Measurements from ENCODE around the gene TRPM3.

The TRPM3 gene

DNA sequence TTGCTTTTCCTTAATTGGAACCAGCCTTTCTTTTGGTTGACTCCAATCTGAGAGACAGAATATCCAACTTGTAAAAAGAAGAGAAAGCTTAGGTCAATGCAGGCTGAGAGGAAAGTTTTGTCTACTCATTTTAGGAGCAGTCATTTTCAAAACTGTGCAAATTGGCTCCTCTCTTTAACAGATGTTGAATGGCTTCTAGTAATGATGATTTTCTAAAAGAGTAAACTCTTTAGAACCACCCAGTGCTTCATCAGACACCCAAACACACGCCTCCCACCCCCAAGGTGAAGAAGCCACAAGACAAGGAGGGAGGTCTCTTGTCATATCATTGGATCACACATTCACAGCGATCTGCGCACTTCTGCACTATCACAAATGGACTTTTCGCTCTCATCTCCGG lies 590.7 kb downstream of the TRPM3 start:
- H3K4me3 ChIP-seq (ENCODE audit: low read depth, low read length) = no peak overlapping the region
- DNase-seq (ENCODE audit: low read depth) = no peak

DNA sequence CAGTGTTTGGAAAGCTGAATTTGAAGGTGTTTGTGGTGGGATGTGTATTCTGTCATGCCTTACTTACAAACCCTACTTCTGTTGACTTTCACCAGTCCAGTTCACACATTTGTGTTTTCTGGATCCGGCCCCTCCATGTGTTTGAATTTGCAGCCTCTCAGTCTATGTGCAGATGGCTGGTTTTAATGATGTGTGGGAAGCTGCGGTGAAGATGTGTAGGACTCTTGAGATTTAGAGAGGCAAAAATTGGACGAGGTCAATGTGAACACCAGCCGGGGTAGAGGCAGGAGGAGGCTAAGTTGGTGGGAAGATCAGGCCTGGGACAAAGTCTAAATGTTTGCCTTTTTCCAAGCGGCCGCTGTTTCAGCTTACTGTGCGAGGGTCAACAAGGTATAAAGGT lies 591.6 kb downstream of the TRPM3 start:
- no peak overlapping the region for H3K4me3 ChIP-seq (ENCODE audit: low read depth, low read length)
- DNase-seq (ENCODE audit: low read depth) = no peak

DNA sequence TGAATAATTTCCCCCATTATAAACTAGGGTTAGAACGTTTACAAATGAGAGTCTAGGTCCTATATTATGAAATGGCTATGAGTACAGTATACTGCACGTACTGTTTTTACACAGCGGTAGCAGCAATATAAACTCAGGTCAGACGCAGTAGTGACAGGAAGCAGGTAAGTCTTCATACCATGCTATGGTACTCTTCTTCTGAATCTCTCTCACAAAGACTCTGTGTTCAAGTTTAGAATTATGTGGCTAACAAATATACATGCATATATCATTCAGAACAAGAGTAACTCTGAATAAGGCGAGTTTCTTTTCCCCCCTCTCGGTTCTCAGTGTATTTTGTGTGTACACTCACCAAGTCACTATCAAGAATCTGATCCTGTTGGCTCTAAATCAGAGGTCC lies 592.0 kb downstream of the TRPM3 start:
- no peak overlapping the region for H3K4me3 ChIP-seq (ENCODE audit: low read depth, low read length)
- DNase-seq (ENCODE audit: low read depth) = no peak

- no peak for DNase-seq (ENCODE audit: low read depth)
- H3K4me3 ChIP-seq (ENCODE audit: low read depth, low read length) = no peak overlapping the region
Measured at GRCh38 chr9:70526902-70527301, 594.5 kb downstream of the TRPM3 start.

DNA sequence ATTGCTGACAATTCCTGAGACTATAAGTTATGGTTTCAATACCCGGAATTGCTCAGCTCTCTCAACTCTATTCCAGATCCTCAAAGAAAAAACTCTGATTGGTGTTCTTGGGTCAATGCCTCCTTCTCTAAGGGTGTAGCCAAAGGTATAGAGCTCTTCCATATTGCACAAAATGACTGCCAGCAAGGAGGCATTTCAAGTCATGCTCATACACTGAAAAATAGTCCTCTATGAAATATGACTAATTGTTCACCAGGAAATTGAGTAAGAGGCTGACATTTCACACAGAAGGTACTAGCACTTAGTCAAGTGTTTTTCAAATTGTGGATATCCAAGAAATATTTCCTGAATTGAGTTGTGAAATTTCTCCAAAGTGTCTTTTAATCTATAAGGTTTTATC lies 595.9 kb downstream of the TRPM3 start:
- H3K4me3 ChIP-seq (ENCODE audit: low read depth, low read length) = no peak overlapping the region
- DNase-seq (ENCODE audit: low read depth) = no peak

DNA sequence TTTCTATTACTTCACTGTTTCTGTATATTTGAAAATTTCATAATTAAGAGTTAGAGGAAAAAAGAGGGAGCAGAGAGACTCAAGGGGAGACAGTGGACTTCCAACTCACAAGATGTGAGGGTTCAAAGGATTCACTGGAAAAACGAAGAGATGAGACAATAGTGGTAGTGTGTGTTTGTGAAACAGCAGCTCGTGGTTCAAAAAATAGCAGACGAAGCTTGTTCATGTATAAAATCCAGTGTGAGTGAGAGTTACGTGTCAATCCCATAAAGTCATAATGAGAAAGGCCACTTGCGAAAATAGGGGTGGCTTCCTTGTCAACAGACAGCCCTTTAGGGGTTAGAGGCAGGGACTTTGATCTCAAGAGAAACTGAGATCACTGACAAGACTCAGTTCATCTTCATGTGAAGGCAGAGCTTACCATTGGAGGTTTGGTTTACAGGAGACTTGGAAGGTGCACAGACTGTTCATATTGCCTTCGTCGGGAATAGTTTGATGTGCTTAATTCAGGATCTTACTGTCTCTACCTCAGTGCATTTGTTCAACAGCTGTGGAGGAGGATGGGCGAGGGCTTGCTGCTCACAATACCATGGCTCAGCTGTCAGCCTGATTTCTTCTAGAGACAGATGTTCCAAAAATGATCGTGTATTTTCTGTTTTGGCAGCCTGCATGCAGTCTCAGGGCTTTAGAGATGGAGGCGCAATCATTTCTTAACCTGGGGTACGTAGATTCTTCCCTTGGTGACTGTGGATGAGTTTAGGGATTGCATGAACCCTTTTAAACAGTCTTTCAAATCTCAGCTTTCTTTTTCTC lies 601.3 kb downstream of the TRPM3 start:
- DNase-seq (ENCODE audit: low read depth) = no peak
- no peak overlapping the region for H3K4me3 ChIP-seq (ENCODE audit: low read depth, low read length)

GRCh38 chr9:70517926-70518610 lies 603.4 kb downstream of the TRPM3 start:
- H3K4me3 ChIP-seq (ENCODE audit: low read depth, low read length) = no peak overlapping the region
- DNase-seq (ENCODE audit: low read depth) = no peak

DNA sequence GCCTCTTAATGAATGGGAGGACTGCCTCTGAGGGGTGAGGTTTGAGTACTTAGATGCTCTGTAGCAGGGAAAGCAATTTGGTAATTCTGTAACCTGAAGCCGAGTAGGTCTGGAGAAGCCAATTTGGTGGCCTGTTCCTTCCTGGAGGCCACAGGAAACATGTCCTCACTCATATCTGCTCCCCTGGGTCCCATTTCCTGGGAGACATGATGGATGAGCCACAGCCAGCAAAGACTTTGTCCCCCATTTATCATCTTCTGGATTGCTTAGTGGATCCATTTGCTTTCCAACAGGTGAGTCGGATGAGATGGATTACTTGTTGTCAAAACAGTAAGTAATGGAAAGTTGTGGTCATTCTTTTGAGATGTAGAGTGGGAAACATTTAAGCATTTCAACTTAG lies 607.1 kb downstream of the TRPM3 start:
- no peak for DNase-seq (ENCODE audit: low read depth)
- H3K4me3 ChIP-seq (ENCODE audit: low read depth, low read length) = no peak overlapping the region

DNA sequence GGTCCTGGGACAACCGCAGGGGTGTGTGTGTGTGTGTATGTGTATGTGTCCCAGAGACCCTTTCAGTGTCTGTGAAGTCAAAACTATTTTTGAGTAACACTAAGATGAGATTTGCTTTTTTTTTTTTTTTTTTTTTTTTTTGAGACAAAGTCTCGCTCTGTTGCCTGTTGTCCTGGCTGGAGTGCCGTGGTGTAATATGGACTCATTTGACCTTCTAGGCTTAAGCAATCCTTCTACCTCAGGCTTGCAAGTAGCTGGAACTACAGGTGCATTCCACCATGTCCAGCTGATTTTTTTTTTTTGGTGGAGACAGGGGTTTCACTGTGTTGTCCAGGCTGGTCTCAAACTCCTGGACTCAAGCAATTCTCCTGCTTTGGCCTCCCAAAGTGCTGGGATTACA lies 609.6 kb downstream of the TRPM3 start:
- no peak overlapping the region for H3K4me3 ChIP-seq (ENCODE audit: low read depth, low read length)
- DNase-seq (ENCODE audit: low read depth) = no peak

GRCh38 chr9:70510157-70510770 lies 611.2 kb downstream of the TRPM3 start:
- DNase-seq (ENCODE audit: low read depth) = no peak
- H3K4me3 ChIP-seq (ENCODE audit: low read depth, low read length) = no peak overlapping the region

DNA sequence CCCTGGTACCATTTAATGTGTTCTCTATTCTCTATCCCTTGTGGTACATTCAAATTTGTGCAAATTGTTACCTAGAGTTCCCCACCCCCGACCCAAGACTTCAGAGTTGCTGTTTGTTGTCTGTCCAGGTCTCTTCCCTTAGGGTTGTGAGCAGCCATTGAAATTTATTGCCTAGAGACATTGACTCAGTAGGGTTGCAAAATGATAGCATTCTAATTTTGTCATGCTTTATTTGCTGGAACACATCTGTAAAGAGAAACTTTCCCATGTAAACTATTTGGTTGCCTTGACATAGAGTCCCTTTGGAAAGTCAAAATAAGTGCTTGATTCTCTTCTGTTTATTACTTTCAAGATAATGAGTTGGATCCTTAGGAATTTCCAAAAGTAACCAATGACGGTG lies 615.3 kb downstream of the TRPM3 start:
- DNase-seq (ENCODE audit: low read depth) = no peak
- no peak overlapping the region for H3K4me3 ChIP-seq (ENCODE audit: low read depth, low read length)

DNA sequence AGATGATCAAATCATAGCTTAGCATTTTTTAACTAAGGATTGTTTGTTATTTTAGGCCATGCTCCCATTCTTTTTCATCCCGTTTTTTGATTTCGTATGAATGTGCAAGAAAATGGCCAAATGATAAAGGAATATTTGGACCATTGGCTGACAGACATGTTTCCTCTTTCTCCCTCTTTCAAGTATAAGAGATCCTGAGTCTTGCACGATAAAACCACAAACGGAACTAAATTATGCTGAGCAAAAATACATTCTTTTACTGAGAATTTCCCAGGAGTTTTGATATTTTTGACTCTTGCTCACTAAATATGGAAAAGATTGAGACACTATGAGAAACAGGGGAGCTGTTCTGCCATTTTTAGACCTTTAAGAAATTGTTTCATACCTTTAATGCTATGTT lies 616.6 kb downstream of the TRPM3 start:
- H3K4me3 ChIP-seq (ENCODE audit: low read depth, low read length) = no peak overlapping the region
- DNase-seq (ENCODE audit: low read depth) = no peak

- DNase-seq (ENCODE audit: low read depth) = no peak
- no peak overlapping the region for H3K4me3 ChIP-seq (ENCODE audit: low read depth, low read length)
Measured at GRCh38 chr9:70502690-70503089, 618.7 kb downstream of the TRPM3 start.

DNA sequence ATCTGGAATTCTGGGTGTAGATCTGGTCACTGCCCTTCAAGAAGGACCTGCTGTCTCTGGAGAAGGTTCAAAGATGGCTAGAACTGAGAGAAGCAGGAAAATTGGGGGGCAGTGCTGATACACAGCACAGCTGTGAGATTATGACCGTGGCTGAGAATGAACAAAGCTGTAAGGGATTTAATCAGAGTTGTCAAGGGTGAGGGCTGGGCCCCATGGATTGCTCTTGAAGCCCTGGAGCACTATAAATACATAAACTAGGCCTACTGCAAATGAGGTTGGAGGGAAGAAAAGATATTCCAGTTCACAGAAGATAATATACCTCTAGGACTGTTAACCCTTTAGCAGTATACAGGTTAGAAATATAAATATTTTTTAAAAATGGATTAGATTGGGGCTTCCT lies 620.6 kb downstream of the TRPM3 start:
- no peak overlapping the region for H3K4me3 ChIP-seq (ENCODE audit: low read depth, low read length)
- no peak for DNase-seq (ENCODE audit: low read depth)

DNA sequence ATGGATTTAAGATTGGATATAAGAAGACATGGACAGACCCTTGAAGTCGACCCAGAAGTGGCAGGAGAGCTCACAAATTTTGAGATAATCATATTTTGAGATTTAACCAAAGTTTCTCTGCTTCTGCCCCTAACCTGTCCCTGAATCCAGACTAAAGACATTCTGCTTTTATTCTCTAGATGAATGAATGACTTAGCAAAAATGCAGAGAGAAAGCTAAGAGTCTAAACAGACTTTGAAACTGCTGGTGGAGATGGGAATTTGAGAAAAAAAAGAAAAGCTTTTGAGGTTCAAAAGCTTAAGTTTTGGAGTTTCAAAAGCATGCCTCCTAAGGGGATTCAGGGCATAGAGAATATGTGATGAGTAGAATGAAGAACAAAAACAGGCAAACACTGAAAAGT lies 621.8 kb downstream of the TRPM3 start:
- H3K4me3 ChIP-seq (ENCODE audit: low read depth, low read length) = no peak overlapping the region
- no peak for DNase-seq (ENCODE audit: low read depth)

DNA sequence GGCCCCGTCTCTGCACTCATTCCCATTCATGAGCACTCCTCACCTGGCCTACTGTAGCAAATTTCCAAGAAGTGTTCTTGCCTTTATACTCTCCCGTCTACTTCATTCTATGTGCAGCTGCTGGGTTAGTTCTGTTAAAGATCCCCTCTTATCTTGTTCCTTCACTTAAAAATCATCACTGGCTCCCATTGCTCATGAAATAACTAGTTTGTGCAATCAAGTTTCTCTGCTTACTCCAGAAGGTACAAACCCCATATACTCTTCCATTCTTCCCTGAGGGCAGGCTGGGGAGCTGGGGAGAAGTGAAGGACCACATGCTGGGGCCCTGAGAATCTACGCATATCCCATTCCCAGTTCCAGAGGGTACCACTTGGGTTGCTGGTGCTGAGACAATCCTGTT lies 622.6 kb downstream of the TRPM3 start:
- no peak for DNase-seq (ENCODE audit: low read depth)
- H3K4me3 ChIP-seq (ENCODE audit: low read depth, low read length) = no peak overlapping the region

DNA sequence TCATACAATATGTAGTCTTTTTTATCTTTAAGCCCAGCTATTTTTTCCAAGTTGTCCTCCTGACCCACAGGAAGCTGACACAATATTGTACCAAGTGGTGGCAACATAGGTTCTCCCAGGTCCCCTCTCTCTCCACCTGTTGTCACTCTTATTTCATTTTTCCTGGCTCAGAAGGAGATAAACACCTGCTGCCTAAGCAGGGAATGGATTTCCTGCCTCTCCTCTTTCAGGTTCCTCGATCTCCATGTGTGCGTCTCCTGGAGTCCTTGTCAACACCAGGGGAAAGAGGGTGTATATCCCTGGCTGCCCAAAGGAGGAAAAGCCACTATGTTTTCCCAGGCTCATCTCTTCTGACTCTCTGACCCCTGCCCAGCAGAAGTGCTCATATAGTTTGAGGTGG lies 625.2 kb downstream of the TRPM3 start:
- no peak overlapping the region for H3K4me3 ChIP-seq (ENCODE audit: low read depth, low read length)
- no peak for DNase-seq (ENCODE audit: low read depth)

DNA sequence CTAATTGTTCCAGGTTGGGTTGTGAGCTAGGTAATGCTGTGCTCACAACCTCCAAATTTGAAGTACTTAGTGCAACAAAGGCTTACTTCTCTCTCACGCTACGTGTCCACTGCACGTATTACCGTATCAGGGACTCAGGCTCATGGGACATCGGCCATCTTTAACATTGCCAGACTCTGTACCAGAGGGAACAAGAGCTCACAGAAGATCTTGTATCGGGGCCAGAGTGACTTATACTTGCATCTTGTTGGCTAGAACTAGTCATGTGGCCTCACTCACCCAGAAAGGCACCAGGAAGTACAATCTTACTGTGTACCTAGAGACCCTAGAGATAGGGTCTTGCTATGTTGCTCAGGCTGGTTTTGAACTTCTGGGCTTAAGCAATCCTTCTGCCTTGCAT lies 625.9 kb downstream of the TRPM3 start:
- no peak for DNase-seq (ENCODE audit: low read depth)
- no peak overlapping the region for H3K4me3 ChIP-seq (ENCODE audit: low read depth, low read length)

DNA sequence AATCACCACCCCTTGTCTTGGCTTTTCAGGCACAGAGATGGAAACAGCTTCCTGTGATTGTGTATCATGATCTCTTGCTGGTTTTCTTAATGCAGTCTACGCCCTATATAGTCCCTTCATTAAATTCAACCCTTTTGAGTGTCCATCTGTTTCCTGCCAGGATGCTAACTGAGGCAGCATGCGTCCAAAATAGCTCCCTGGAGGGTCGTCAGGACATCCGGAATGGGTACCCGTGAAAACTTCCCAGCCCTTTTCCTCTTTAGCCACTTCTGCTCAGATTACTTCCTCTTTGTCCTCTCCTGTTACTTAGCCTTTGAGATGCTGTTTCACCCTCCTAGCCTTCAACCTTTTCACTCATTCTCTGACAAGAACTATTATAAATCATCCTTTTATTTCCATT lies 627.2 kb downstream of the TRPM3 start:
- DNase-seq (ENCODE audit: low read depth) = no peak
- H3K4me3 ChIP-seq (ENCODE audit: low read depth, low read length) = no peak overlapping the region

DNA sequence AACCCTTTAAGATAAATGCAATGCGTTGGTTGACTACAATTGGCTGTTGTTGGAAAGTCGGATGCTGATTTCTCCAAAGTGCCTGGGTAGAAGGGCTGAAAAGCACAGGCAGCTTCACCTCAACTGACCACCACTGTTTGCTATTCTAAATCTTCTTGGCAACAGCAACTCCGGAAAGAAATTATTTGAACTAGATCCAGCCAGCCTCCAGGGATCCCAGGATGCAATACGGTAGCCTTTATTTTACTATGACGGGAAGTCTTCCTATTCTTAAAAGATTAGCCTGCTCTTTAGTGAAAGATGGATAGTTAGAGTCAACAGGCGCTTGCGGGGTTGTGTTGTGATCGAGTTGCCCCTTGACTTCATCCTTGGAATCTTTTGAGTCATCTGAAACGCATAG lies 628.4 kb downstream of the TRPM3 start:
- no peak overlapping the region for H3K4me3 ChIP-seq (ENCODE audit: low read depth, low read length)
- DNase-seq (ENCODE audit: low read depth) = no peak

GRCh38 chr9:70492319-70492777 lies 629.1 kb downstream of the TRPM3 start:
- no peak overlapping the region for H3K4me3 ChIP-seq (ENCODE audit: low read depth, low read length)
- no peak for DNase-seq (ENCODE audit: low read depth)
